BLaER1 treated with 17β-estradiol and CSF1 and Interleukin-3, amounts not matched to agents 10 nM and 100 nM (cell line): Measurements from ENCODE around the gene AURKA.

Source experiments
- H3K27ac ChIP-seq, 11 experiments: shearing (Covaris generic); formaldehyde crosslinking; 2 replicates each; pipeline ENCODE4 v1.8.1; 2022
- H3K27me3 ChIP-seq, 11 experiments: shearing (Covaris generic); formaldehyde crosslinking; 2 replicates each; pipeline ENCODE4 v1.8.1; 2022
- H3K36me3 ChIP-seq, 11 experiments: shearing (Covaris generic); formaldehyde crosslinking; 2 replicates each; pipeline ENCODE4 v1.8.1; 2022
- H3K4me1 ChIP-seq, 10 experiments: shearing (Covaris generic); formaldehyde crosslinking; 2 replicates each; pipeline ENCODE4 v1.8.1; 2022
- H3K4me2 ChIP-seq, 11 experiments: shearing (Covaris generic); formaldehyde crosslinking; 2 replicates each; pipeline ENCODE4 v1.8.1; 2022
- H3K4me3 ChIP-seq, 10 experiments: shearing (Covaris generic); formaldehyde crosslinking; 2 replicates each; pipeline ENCODE4 v1.8.1; 2022
- H3K9ac ChIP-seq, 11 experiments: shearing (Covaris generic); formaldehyde crosslinking; 2 replicates each; pipeline ENCODE4 v1.8.1; 2022
- H3K9me3 ChIP-seq, 11 experiments: shearing (Covaris generic); formaldehyde crosslinking; replicated peaks in 1 of 11; 2 replicates each; pipeline ENCODE4 v1.8.1; 2022
- H4K20me1 ChIP-seq, 11 experiments: shearing (Covaris generic); formaldehyde crosslinking; 2 replicates each; pipeline ENCODE4 v1.8.1; 2022
- Cebpa-rat ChIP-seq, 11 experiments: shearing (Covaris generic); IDR thresholded peaks; 2 replicates each; pipeline ENCODE4 v1.8.1; 2022

Gene AURKA

GRCh38 chr20:56358600-56359211 lies 33.3 kb downstream of the AURKA start, which contains the start of gene FAM210B:
TSS of gene FAM210B (plus strand) at chr20:56358974. CDS start at chr20:56359006, 32 bp downstream.
- Histone ChIP-seq H3K27ac (peak within 1 kb of the TSS; percentile 35 to 78 (median 66); a peak in 19 of 22 replicates), H3K4me2 (peak within 1 kb of the TSS; percentile 91 to 99 (median 98))

GRCh38 chr20:56358070-56358469 lies 33.9 kb downstream of the AURKA start:
- H3K4me2 ChIP-seq, result peak overlapping the region; percentile 45 to 99 (median 91); a peak in 17 of 22 replicates

More at GRCh38 chr20:56358600-56359211, 33.3 kb downstream of the AURKA start, which contains the start of gene FAM210B:
- Histone ChIP-seq H3K9ac (peak within 1 kb of the TSS; percentile 74 to 88 (median 82)), H3K27me3 (no peaks in the 10 kb centered on the region), H3K36me3 (no peaks in the 10 kb centered on the region), H4K20me1 (peaks cover 0 to 4% (median 0%) of the 10 kb centered on the region in 11 experiments; a peak in 1 of 22 replicates), H3K4me1 (peaks cover 8 to 22% (median 16%) of the 10 kb centered on the region in 10 experiments), H3K4me3 (peak within 1 kb of the TSS; percentile 71 to 89 (median 82)), H3K9me3 (no peaks in the 10 kb centered on the region)
- TF ChIP-seq Cebpa-rat (IDR thresholded peaks at IDR 0.05), result no peak

GRCh38 chr20:56353356-56353755 lies 38.7 kb downstream of the AURKA start:
- H3K36me3 ChIP-seq, result no peaks in the 10 kb centered on the region
- H3K4me2 ChIP-seq, result no peak overlapping the region
- TF ChIP-seq Cebpa-rat (IDR thresholded peaks at IDR 0.05), result no peak
- no peak overlapping the region for H3K4me3 ChIP-seq
- H3K9ac ChIP-seq, result no peak overlapping the region
- H3K4me1 ChIP-seq, result peaks cover 0 to 7% (median 0%) of the 10 kb centered on the region in 10 experiments; a peak in 1 of 20 replicates
- no peak overlapping the region for H3K27ac ChIP-seq
- H3K27me3 ChIP-seq, result no peaks in the 10 kb centered on the region
- no peaks in the 10 kb centered on the region for H4K20me1 ChIP-seq
- H3K9me3 ChIP-seq, result no peaks in the 10 kb centered on the region

More at GRCh38 chr20:56358070-56358469, 33.9 kb downstream of the AURKA start:
- TF ChIP-seq Cebpa-rat (IDR thresholded peaks at IDR 0.05), result no peak
- Histone ChIP-seq H3K36me3 (no peaks in the 10 kb centered on the region), H4K20me1 (peaks cover 0 to 4% (median 0%) of the 10 kb centered on the region in 11 experiments; a peak in 1 of 22 replicates), H3K4me1 (peaks cover 8 to 21% (median 15%) of the 10 kb centered on the region in 10 experiments), H3K9me3 (no peaks in the 10 kb centered on the region), H3K9ac (no peak overlapping the region), H3K4me3 (peak overlapping the region in 4 of 10 experiments; percentile 81 to 89 (median 83); a peak in 5 of 20 replicates), H3K27me3 (no peaks in the 10 kb centered on the region), H3K27ac (no peak overlapping the region)

GRCh38 chr20:56352345-56353055 lies 39.5 kb downstream of the AURKA start:
- no peaks in the 10 kb centered on the region for H3K9me3 ChIP-seq
- H3K4me2 ChIP-seq, result no peak overlapping the region
- no peaks in the 10 kb centered on the region for H4K20me1 ChIP-seq
- TF ChIP-seq Cebpa-rat (IDR thresholded peaks at IDR 0.05), result no peak
- no peaks in the 10 kb centered on the region for H3K36me3 ChIP-seq
- H3K9ac ChIP-seq, result no peak overlapping the region
- no peaks in the 10 kb centered on the region for H3K27me3 ChIP-seq
- no peak overlapping the region for H3K27ac ChIP-seq
- H3K4me1 ChIP-seq, result peaks cover 0 to 7% (median 0%) of the 10 kb centered on the region in 10 experiments; a peak in 1 of 20 replicates
- H3K4me3 ChIP-seq, result no peak overlapping the region

GRCh38 chr20:56350842-56351241 lies 41.2 kb downstream of the AURKA start:
- H3K4me3 ChIP-seq, result no peak overlapping the region
- no peak overlapping the region for H3K9ac ChIP-seq
- no peaks in the 10 kb centered on the region for H3K27me3 ChIP-seq
- no peak for TF ChIP-seq Cebpa-rat (IDR thresholded peaks at IDR 0.05)
- H3K9me3 ChIP-seq, result no peaks in the 10 kb centered on the region
- no peaks in the 10 kb centered on the region for H4K20me1 ChIP-seq
- no peak overlapping the region for H3K27ac ChIP-seq
- H3K4me2 ChIP-seq, result no peak overlapping the region
- H3K36me3 ChIP-seq, result no peaks in the 10 kb centered on the region
- H3K4me1 ChIP-seq, result peaks cover 0 to 2% (median 0%) of the 10 kb centered on the region in 10 experiments; a peak in 1 of 20 replicates

GRCh38 chr20:56348746-56349145 lies 43.3 kb downstream of the AURKA start:
- no peak overlapping the region for H3K4me2 ChIP-seq
- no peak overlapping the region for H3K9ac ChIP-seq
- no peak overlapping the region for H3K4me3 ChIP-seq
- peaks cover 5 to 12% (median 9%) of the 10 kb centered on the region in 11 experiments; a peak in 20 of 22 replicates for H3K27me3 ChIP-seq
- H4K20me1 ChIP-seq, result no peaks in the 10 kb centered on the region
- H3K36me3 ChIP-seq, result no peaks in the 10 kb centered on the region
- H3K27ac ChIP-seq, result no peak overlapping the region
- no peak for TF ChIP-seq Cebpa-rat (IDR thresholded peaks at IDR 0.05)
- H3K9me3 ChIP-seq, result no peaks in the 10 kb centered on the region
- 0 out of 20 replicates have a peak, but pooled peaks cover 0 to 3% (median 0%) of the 10 kb centered on the region in 10 experiments for H3K4me1 ChIP-seq

GRCh38 chr20:56348305-56348693 lies 43.7 kb downstream of the AURKA start:
- no peak for TF ChIP-seq Cebpa-rat (IDR thresholded peaks at IDR 0.05)
- Histone ChIP-seq H3K27me3 (peaks cover 10 to 17% (median 14%) of the 10 kb centered on the region in 11 experiments; a peak in 20 of 22 replicates), H3K9ac (no peak overlapping the region), H3K4me3 (no peak overlapping the region), H3K27ac (no peak overlapping the region), H3K4me1 (0 out of 20 replicates have a peak, but pooled peaks cover 0 to 3% (median 0%) of the 10 kb centered on the region in 10 experiments), H3K9me3 (no peaks in the 10 kb centered on the region), H3K36me3 (no peaks in the 10 kb centered on the region), H4K20me1 (no peaks in the 10 kb centered on the region), H3K4me2 (no peak overlapping the region)

- Histone ChIP-seq H3K9me3 (no peaks in the 10 kb centered on the region), H3K36me3 (no peaks in the 10 kb centered on the region), H3K4me1 (0 out of 20 replicates have a peak, but pooled peaks cover 0 to 3% (median 0%) of the 10 kb centered on the region in 10 experiments), H3K4me3 (no peak overlapping the region), H3K9ac (no peak overlapping the region), H3K4me2 (no peak overlapping the region), H4K20me1 (no peaks in the 10 kb centered on the region), H3K27ac (no peak overlapping the region), H3K27me3 (peaks cover 10 to 21% (median 17%) of the 10 kb centered on the region in 11 experiments; a peak in 20 of 22 replicates)
- TF ChIP-seq Cebpa-rat (IDR thresholded peaks at IDR 0.05), result no peak
Observed at GRCh38 chr20:56347628-56348304, 44.2 kb downstream of the AURKA start.

- no peaks in the 10 kb centered on the region for H3K36me3 ChIP-seq
- no peak overlapping the region for H3K4me2 ChIP-seq
- 0 out of 20 replicates have a peak, but pooled peaks cover 0 to 3% (median 0%) of the 10 kb centered on the region in 10 experiments for H3K4me1 ChIP-seq
- peaks cover 10 to 21% (median 17%) of the 10 kb centered on the region in 11 experiments; a peak in 20 of 22 replicates for H3K27me3 ChIP-seq
- H3K9ac ChIP-seq, result no peak overlapping the region
- H3K4me3 ChIP-seq, result no peak overlapping the region
- TF ChIP-seq Cebpa-rat (IDR thresholded peaks at IDR 0.05), result no peak
- no peak overlapping the region for H3K27ac ChIP-seq
- H3K9me3 ChIP-seq, result no peaks in the 10 kb centered on the region
- no peaks in the 10 kb centered on the region for H4K20me1 ChIP-seq
Observed at GRCh38 chr20:56345911-56346310, 46.1 kb downstream of the AURKA start.
